Heart left ventricle (tissue), 13 donors: ENCODE results near the gene MCF2L.

Experiments used
- POLR2A ChIP-seq, 2 donors: fragments of 450-650 bp; IDR thresholded peaks; one replicate each; pipeline ENCODE4 v1.6.1; 2017; ENCODE audit warnings: antibody characterized with exemption in 2 of 2, mild to moderate bottlenecking in 2 of 2, moderate library complexity in 2 of 2
- TF ChIP-seq, protein P1 (sequence below), 12 donors: fragments of 200-600 bp; sonication (generic) in 4 of 12; IDR thresholded peaks; one replicate each; pipeline versions ENCODE4 v1.5.0 to v1.8.0; 2018 to 2022; ENCODE audit warnings: antibody characterized with exemption in 12 of 12, mild to moderate bottlenecking in 5 of 12
- donor health status: ischemic (EF 13 %, LVEDD 7.1; RV severe dilation, severe dysfunction).
- donor health status: DM: no; HTN: yes; CAD: no.
- donor health status: DM: no; HTN: no; CAD: no.
- donor health status: ischemic (EF 25% LVEDD 6.9; RV normal size, moderate dysfunction).
- donor health status: ischemic (EF 25% LVEDD 5.7; RV mildly dilated, moderate dysfunction).
- donor health status: ischemic (EF 35%, LVEDD 5.7; RV mildly dilated, moderate dysfunction).
- donor health status: nonischemic (EF 11% LVEDD 7.7; RV severe dilation, severe dysfunction).
- donor health status: DM: yes; HTN: yes; CAD: no.
- donor health status: PGD.
- donor health status: ischemic (EF 29% LVEDD 5.4; RV normal size, mild dysfunction).
- donor health status: nonischemic (EF 23%, LVEDD 6.1; RV moderate dilation, normal function).

DNA sequence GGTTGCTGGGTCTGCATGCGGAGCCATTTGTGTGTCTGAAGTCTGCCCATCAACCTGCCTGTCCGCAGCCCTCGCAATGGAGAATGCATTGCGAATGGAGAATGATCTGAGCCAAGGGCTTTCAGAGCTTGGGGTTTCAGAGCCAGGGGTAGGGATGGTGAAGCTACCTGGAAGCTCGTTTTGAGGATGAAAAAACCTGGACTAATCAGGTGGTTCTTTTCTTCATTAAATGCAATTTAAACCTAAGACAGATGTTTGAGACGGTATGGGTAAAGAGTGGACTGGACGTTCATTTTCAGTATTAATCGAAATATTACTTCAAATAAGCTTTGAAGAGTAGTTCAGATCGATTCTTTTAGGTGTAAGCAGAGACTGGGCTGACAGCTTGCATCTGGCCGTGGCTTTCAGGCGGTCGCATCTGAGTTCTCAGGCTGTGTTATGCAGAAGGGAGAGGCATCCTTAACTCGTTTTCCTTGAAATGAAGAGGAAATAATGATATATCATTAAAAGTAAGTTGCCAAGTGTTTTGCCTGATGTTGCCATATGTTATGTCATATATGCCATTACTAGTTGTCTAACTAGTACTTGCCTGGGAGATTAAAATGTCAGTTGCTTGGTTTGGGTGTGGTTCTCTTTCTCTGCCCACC, 801 bp downstream of the MCF2L start:
- TF ChIP-seq, protein P1, sequence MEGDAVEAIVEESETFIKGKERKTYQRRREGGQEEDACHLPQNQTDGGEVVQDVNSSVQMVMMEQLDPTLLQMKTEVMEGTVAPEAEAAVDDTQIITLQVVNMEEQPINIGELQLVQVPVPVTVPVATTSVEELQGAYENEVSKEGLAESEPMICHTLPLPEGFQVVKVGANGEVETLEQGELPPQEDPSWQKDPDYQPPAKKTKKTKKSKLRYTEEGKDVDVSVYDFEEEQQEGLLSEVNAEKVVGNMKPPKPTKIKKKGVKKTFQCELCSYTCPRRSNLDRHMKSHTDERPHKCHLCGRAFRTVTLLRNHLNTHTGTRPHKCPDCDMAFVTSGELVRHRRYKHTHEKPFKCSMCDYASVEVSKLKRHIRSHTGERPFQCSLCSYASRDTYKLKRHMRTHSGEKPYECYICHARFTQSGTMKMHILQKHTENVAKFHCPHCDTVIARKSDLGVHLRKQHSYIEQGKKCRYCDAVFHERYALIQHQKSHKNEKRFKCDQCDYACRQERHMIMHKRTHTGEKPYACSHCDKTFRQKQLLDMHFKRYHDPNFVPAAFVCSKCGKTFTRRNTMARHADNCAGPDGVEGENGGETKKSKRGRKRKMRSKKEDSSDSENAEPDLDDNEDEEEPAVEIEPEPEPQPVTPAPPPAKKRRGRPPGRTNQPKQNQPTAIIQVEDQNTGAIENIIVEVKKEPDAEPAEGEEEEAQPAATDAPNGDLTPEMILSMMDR (IDR thresholded peaks at IDR 0.05), result peak in 1 of 12 donors; percentile 0
- TF ChIP-seq POLR2A (IDR thresholded peaks at IDR 0.05), result no peak
